OCI-LY7 (cell line): ENCODE data around the gene AKAP13.

Experiments
- EZH2phosphoT487 ChIP-seq: fragments of 200-600 bp; sonication (generic); IDR thresholded peaks from 2 replicates; pipeline ENCODE4 v1.6.1; 2018; ENCODE audit warnings: low read depth, borderline replicate concordance, mild to moderate bottlenecking, mixed run types, antibody characterized with exemption, low read length, moderate library complexity, mixed read lengths
- TF ChIP-seq, protein P1 (sequence below): fragments of 200-600 bp; sonication (generic); conservative IDR thresholded peaks from 2 replicates; pipeline ENCODE4 v1.5.1; 2014; ENCODE audit warnings: mild to moderate bottlenecking, antibody characterized with exemption, low read length, moderate library complexity, mixed read lengths

DNA sequence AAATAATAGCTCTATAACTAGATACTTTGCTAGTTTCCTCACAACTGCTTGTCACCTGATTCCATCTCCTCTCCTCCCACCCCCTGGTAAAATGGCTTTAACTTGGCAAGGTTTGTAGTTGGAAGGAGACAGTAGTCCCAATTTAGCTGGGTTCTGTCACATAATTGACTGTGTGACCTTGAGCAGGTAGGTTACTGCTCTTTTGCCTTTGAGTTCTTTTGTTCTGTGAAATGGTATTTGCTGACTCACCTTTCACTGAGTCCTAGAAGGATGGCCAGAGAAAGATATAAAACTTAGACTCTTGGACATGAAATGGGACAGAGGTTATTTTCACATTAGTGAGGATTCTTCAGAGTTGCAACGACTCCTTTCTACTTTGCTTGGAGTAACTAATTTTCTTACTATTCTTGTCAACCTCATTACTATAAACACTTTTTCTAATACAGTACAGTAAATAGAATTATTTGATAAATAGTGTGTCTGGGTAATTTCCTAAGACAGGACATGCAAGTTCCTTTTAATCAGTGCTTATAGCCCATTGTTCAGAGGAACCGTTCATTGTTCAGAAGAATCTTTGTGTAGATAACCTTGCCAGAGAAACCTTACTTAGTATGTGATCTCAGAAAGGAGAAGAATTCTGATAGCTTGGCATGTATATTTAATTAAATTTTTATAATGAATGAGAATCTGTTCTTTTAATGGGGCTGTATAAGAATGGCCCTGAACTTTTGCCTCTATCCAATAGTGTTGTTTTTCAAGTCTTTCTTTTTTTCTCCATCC is 14.3 kb downstream of the AKAP13 start:
- TF ChIP-seq, protein P1, sequence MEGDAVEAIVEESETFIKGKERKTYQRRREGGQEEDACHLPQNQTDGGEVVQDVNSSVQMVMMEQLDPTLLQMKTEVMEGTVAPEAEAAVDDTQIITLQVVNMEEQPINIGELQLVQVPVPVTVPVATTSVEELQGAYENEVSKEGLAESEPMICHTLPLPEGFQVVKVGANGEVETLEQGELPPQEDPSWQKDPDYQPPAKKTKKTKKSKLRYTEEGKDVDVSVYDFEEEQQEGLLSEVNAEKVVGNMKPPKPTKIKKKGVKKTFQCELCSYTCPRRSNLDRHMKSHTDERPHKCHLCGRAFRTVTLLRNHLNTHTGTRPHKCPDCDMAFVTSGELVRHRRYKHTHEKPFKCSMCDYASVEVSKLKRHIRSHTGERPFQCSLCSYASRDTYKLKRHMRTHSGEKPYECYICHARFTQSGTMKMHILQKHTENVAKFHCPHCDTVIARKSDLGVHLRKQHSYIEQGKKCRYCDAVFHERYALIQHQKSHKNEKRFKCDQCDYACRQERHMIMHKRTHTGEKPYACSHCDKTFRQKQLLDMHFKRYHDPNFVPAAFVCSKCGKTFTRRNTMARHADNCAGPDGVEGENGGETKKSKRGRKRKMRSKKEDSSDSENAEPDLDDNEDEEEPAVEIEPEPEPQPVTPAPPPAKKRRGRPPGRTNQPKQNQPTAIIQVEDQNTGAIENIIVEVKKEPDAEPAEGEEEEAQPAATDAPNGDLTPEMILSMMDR, result no peak
- no peak for TF ChIP-seq EZH2phosphoT487
